HepG2 (cell line): Measurements from ENCODE around the gene BAZ2A.

ENCODE experiments used
- TIGD3 ChIP-seq: sonication (generic); formaldehyde crosslinking; IDR thresholded peaks from 2 replicates; pipeline ENCODE4 v1.5.1; 2020; ENCODE audit warnings: mild to moderate bottlenecking, missing genetic modification reagents, borderline replicate concordance
- TP53 ChIP-seq: sonication (generic); formaldehyde crosslinking; conservative IDR thresholded peaks from 2 replicates; pipeline ENCODE4 v1.4.0; 2020; ENCODE audit warnings: missing genetic modification reagents

GRCh38 chr12:56657416-56658379 is 27.6 kb upstream of the BAZ2A start:
- TF ChIP-seq TIGD3 (CRISPR knock-in tag) (no peak), TP53 (CRISPR knock-in tag) (no peak)
